ENCODE results near the gene PAOX.

PAOX gene

DNA sequence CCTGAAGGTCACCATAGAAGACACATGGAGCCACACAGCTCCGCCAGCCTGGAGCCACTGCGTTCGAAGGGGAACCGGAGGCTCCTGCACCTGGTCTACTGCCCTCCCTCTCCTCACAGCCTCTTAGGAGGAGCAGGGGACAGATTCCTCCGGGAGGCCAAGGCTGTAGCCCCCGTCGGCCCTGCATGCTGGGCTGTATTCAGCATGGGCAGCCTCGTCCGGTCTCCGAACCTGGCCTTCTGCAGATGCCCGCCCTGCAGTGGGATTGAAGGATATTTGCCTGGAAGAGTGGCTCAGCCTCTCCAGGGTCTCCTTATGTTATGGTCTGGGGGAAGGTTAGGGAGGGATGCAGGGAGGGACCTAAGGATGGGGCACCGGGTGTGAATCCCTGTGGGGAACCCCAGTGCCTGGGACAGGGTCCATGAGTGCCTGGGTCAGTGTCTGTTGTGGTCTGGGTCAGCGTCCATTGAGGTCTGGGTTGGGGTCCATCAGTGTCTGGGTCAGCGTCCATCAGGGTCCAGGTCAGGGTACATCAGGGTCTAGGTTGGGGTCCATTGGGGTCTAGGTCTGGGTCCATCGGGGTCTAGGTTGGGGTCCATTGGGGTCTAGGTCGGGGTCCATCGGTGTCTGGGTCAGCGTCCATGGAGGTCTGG lies 61.7 kb downstream of the PAOX start:
- no peak for DNase-seq

All from islet precursor cell (in vitro differentiated cells).